ENCODE results near the gene CAND1.
"Not testable (repeated sequence)": the region's sequence is repeated elsewhere in the genome, so short reads cannot be mapped to it uniquely, and the experiment has no call there.

CAND1 gene

DNA sequence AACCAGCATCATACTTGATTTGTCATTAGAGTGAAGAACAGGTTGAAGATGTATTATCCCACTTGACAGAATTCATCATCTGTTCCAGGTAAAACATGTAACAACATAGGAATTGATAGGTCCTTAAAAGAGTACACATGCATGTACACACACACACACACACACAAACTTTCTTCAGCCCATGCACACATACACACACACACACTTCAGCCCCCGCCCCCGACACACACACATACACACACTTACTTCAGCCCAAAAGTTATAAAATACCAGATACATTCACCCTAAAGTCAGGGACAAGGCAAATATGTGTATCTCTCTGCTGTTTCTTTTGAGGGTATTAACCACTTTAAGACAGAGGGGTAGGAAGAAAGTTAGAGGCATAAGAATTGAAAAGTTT, 15.4 kb downstream of the CAND1 start:
- DNase-seq: no peak

DNA sequence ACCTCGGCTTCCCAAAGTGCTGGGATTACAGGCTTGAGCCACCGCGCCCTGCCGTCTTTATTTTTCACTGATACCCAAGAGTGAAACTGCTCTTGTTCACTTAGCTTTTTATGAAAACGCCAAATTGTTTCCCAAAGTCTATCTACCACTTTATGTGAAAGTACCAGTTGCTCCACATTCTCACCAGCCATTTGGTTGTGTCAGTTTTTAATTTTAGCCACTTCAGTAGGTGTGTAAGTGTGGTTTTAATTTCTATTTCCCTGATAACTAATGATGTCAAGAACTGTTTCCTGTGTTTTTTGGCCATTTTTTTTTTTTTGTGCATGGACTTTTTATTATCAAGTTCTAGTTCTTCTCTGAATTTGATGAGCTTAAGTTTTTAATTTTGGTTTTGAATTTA, 17.1 kb downstream of the CAND1 start:
- DNase-seq: no peak

DNA sequence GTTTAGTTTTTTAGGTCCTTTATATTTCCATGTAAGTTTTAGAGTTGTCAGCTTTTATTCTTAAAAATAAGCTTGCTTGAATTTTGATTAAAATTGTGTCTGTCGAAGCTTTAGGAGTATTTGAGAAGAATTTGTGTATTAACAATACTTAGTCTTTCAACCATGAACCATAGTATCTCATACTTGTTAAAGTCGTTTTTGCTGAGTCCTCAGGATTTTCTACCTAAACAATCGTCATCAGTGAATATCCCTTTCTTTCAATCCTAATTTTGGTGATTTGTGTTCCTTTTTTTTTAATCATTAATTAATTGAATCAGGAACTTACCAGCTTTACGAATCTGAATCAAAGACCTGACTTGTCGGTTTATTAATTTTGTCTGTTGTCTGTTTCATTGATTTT, 18.2 kb downstream of the CAND1 start:
- DNase-seq: no peak

DNA sequence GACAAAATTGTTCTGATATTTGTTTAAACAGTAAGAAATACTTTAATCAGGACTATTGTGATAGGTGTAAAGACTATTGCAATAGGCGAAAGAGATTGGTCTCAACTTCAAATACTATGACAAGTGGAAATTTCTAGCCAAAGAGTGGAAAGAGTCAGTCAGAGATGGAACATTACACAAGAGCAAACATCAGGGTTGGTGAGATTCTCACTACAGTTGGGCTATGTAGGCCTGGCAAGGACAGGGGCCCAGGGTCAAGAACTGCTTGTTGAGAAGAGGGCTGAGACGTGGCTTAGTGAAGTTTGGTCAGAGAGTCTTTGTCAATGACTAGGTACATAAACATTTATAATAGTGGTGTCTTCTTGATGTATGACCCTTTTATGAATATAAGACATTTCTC, 19.4 kb downstream of the CAND1 start:
- no peak for DNase-seq

DNA sequence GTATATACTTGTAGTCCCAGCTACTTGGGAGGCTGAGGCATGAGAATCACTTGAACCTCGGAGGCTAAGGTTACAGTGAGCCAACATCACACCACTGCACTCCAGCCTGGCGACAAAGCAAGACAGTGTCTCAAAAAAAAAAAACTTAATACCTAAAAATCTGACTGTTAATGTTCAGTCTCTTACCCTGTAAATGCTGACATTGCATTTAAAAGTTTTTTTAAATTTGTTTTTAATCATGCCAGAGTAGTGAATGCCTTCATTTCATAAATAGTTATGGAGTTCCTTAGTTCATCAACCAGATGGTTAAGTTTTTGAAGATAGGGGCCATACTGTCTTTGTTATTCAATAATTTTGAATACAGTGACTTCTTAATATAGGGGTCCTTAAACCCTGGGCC, 21.2 kb downstream of the CAND1 start:
- DNase-seq: no peak

DNA sequence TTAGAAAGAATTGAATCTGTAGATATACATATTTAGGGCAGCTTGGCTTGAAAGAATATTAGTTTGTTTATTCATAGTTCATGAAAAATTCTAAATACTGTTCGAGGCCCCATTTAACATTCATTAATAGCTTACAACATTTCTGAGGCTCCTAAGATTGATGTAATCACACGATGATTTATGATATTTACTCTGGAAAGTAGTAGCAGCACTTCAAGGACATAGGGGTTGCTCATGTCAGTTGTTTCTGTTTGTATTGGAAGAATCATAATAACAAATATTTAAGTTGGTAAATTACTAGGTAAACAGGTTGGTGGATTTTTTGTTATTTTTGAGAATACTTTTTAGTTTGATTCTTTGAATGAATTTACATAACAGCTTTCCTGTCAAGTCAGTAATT, 30.4 kb downstream of the CAND1 start:
- DNase-seq: no peak

DNA sequence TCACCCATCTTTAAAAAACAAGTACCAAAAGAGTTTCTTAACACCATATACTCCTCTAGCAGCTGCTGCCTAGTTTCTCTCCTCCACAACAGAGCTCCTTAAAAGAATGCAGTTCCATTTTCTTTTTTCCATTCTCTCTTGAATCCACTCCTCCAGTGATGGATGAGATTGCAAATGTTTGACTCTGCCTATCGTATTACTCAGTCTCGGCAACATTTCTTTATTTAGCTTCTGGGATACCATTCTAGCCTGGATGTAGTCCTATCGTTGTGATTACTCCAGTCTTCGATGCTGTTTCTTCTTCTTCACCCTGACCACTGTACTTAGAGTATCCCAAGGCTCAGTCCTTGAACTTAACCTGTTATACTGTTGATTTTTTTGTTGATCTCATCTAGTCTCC, 30.8 kb downstream of the CAND1 start:
- DNase-seq: no peak

DNA sequence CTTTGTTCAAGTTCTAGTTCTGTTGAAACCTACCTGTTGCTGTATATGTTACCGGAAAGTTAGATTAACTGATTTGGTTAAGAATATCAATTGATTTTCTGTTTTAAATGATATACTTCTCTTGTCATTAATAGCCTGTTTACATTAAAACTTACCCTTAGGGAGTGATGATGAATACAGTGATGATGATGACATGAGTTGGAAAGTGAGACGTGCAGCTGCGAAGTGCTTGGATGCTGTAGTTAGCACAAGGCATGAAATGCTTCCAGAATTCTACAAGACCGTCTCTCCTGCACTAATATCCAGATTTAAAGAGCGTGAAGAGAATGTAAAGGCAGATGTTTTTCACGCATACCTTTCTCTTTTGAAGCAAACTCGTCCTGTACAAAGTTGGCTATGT, 33.0 kb downstream of the CAND1 start:
- no peak for DNase-seq

DNA sequence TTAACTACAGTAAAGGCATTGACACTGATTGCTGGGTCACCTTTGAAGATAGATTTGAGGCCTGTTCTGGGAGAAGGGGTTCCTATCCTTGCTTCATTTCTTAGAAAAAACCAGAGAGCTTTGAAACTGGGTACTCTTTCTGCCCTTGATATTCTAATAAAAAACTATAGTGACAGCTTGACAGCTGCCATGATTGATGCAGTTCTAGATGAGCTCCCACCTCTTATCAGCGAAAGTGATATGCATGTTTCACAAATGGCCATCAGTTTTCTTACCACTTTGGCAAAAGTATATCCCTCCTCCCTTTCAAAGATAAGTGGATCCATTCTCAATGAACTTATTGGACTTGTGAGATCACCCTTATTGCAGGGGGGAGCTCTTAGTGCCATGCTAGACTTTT, 36.4 kb downstream of the CAND1 start:
- DNase-seq: no peak

DNA sequence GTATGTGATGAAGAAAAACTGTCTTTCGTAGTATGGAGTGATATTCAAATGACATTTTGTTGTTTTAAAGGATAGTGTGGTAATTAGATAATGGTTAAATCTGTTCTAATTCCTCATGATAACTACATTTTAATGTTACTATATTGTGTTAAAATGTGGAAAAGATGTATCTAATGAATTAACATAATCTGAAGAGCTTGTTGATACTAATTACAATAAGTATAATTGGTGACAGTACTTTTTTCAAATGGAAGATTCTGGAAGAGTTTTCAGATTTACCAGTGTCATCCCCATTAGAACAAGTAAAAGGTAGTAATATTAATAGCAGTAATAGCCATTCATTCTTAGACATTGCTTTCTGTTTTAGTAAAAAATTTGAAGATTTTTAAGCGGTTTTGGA, 37.6 kb downstream of the CAND1 start:
- no peak for DNase-seq

DNA sequence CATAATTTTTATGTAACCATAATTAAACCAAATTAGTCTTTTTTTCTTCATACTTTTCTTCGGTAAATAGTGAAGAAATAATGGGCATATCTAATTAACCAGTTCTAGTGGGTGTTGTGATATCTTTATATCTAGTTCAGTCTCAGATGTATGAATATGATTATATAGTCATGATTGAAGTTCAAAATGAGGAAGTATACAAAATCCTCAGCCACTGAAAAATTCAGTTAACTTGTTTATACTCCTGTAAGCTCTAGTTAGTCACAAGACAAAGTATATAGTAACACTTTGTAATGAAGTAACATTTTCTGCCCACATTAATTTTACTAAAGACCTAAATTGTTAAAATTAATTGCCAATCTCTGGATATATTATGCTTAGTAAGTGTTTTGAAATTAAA, 46.5 kb downstream of the CAND1 start:
- DNase-seq: no peak

DNA sequence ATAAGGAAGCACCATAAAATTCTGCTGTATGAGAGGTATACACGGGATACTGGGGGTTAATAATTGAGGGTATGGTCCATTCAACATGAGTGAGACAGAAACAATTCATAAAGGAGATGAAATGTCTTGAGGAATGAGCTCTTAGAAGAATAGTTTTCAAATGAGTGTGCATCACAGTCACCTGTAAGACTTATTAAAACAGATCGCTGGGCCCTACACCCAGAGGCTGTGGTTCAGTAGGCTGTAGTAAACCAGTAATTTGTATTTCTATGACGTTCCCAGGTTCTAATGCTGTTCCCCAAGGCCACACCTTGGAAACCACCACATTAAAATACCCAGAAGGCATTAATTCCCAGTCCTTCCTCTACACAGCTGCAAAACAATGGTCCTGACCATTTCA, 49.6 kb downstream of the CAND1 start:
- no peak for DNase-seq

DNA sequence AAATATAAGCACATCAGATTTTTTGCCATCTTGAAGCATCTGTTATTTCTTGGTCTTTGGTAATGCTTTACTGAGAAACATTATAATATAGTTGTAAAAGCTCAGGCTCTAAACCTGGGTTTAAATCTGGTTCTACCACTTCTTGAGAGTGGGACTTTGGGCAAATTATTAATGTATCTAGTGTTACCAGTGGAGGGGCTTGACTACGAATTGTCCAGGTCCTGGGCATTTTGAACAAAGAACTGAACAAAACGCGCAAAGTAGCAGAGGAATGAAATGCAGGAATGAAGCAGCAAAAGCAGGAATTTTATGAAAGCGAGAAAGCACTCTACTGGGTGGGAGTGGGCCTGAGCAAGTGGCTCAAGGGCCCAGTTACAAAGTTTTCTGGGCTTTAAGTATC, 50.8 kb downstream of the CAND1 start:
- DNase-seq: no peak

DNA sequence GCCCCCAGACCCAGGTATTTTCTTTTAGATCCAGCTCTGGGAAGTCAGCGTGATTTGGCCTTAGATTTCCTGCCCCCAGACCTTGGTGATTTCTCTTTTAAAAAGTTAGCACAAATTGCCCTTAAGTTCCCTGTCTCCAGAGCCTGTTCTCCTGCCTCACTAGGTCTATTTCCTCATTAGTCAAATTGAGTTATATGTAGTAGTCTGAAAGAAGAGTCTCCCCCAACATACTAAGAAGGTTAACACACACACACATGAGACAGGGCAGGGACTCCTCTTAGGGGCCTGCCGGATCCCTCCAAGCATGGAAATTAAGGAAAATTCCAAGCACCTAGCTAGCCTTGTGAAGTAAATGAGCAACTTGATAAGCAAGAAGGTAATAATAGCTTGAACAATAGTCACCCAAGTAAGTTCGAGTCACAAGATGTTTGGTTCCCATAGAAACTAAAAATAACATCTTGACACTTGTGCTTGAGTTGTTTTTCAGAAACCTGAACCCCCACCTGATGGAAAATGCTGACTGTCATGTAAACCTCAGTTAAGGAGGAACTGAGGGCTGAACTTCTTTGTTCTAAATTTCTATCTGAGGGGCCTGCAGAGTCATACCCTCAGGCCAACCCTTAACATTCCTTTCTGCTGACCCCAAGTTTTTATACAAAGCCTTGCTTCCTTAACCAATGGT, 51.6 kb downstream of the CAND1 start:
- DNase-seq: peak; percentile 14

DNA sequence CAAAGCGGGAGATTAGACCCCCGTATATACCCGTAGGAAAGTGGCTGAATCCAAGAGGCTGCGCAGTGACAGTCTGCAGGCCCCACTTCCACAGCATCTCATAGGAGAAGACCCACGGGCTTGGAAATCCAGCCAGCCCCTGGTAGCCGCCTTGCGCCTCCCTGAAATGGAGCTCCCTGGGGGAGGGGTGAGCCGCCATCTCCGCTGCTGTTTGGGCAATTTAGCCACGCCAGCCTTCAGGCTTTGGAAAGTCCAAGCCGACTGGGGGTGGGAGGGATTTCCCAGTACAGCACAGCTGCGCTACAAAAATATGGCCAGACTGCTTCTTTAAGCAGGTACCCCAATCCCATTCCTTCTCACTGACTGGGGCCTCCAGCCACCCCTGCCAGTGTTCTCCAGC, 53.4 kb downstream of the CAND1 start:
- DNase-seq: no peak

DNA sequence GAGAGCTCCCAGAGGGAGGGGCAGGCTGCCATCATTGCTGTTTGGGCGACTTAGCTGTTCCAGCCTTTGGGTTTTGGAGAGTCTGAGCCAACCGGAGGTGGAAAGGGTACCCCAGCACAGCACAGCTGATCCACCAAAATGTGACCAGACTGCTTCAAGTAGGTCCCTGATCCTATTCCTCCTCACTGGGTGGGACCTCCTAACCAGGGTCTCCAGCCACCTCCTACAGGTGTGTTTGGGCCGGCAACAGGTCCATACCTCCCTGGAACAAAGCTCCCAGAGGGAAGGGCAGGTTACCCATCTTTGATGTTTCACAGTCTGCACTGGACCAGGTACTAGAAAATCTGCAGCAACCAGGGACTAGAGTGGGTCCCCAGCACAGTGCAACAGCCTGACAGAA, 53.8 kb downstream of the CAND1 start:
- no peak for DNase-seq

DNA sequence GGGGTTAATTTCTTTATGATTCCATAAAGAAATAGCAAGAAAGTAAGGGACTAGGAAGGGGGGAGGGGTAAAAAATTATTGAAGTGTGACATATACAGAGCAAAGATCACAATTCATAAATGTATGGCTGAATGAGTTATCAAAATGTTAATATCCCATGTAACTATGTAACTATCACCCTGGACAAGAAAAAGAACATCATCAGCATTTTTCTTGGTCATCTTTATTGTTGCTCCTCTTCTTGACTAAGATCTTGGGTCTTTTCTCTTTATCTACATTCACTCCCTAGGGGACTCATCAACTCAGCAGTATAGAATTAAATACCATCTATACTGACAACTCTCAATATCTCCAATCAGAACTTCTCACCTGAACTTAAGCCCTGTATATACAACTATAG, 57.5 kb downstream of the CAND1 start:
- DNase-seq: no peak

DNA sequence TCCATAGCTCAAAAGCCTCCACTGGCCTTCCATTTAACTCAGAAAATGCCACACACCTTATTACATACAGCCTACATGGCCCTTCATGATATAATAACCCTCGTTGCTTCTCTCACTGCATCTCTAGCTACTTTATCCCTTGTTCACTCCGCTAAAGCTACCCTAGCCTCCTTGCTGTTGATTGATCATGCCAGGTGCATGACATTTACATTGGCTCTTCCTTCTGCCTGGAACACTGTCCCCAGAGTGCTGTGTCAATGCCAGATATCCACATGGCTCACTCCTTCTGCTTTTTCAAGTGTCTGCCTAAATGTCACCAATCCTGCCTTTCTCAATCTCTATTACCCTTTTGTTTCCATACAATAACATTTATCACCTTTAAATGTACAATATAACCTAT, 58.3 kb downstream of the CAND1 start:
- DNase-seq: no peak

DNA sequence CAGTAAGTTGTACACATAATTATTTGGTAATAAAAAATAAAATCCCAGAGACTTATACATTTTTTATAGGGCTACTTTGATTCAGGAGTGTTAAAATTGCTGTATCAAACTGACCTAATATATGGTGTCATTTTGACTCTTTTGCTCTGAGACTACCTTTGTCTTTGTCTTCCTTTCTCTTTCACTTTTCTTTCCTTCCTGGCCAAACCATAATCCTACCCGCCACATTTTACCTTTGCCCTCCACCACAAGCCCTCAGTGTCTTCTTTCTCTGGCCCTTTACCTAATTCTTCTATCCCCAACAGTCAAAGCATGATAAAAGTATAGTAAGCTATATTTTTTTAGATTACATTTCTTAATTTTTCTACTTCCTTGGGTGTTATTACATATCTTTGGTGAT, 62.0 kb downstream of the CAND1 start:
- DNase-seq: no peak

DNA sequence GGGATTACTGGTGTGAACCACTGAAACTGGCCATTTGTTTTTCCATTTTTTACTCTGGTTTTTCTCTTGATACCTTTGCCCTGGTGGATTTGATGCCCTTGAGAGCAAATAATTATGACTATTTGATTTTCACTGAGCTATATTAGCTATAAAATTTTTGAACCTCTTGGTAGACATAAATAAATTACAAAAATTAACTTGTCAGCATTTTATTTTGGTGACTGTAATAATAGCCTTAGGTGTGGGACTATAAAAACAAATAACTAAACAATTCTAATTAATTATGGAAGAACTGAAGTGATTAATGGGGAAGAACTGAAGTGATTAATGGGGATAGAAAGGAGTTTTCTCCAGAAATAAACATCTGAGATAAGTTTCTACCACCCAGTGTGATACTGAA, 62.7 kb downstream of the CAND1 start:
- DNase-seq: no peak

DNA sequence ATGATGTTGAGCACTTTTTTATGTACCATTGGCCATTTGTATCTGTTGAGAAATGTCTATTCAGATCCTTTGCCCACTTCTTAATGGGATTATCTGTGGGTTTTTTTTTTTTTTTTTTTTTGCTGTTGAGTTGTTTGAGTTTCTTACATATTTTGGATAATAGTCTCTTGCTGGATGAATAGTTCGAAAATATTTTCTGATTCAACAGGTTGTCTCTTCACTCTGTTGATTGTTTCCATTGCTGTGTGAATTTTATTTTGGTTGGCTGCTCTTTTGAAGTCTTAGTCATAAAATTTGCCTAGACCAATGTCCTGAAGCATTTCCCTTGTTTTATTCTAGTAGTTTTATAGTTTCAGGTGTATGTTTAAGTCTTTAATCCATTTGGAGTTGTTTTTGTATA, 64.5 kb downstream of the CAND1 start:
- no peak for DNase-seq

DNA sequence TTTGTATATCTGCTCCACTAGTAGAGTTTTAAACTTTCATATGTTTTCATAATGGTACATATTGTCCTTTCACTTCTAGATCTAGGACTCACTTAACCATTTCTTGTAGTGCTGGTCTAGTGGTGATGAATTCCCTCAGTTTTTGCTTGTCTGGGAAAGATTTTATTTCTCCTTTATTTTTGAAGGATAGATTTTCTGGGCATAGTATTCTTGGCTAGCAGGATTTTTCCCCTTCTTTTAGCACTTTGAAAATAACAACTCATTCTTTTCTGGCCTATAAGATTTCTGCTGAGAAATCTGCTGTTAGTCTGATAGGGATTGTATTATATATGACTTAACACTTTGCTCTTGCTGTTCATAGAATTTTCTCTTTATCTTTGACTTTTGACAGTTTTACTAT, 69.3 kb downstream of the CAND1 start:
- no peak for DNase-seq

DNA sequence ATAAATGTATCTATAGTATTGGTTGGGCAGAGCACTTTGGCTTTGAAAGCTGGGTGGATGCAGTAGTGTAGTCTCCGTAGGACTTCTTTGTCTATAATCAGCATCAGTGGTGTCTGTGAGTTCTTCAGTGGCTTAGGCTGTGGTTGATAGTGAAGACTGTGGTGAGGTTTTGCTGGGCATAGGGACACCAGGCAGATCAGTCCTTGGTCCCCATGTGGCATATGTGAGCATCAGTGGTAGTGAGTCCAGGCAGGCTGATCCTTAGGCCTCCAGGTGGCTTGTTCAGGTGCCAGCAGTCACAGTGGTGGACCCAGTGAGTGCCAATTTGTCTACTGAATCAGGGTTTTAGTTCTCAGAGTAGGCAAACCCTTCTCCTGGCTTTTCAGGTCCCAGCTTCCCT, 70.4 kb downstream of the CAND1 start:
- DNase-seq: no peak

DNA sequence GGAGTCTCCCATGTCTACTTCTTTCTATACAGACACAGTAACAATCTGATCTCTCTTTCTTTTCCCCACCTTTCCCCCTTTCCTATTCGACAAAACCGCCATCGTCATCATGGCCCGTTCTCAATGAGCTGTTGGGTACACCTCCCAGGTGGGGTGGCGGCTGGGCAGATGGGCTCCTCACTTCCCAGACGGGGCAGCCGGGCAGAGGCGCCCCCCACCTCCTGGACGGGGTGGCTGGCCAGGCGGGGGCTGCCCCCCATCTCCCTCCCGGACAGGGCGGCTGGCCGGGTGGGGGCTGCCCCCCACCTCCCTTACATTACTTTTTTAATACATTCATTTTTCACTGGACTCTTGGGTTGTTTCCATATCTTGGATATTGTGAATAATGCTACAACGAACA, 71.9 kb downstream of the CAND1 start:
- DNase-seq: not testable (repeated sequence)

DNA sequence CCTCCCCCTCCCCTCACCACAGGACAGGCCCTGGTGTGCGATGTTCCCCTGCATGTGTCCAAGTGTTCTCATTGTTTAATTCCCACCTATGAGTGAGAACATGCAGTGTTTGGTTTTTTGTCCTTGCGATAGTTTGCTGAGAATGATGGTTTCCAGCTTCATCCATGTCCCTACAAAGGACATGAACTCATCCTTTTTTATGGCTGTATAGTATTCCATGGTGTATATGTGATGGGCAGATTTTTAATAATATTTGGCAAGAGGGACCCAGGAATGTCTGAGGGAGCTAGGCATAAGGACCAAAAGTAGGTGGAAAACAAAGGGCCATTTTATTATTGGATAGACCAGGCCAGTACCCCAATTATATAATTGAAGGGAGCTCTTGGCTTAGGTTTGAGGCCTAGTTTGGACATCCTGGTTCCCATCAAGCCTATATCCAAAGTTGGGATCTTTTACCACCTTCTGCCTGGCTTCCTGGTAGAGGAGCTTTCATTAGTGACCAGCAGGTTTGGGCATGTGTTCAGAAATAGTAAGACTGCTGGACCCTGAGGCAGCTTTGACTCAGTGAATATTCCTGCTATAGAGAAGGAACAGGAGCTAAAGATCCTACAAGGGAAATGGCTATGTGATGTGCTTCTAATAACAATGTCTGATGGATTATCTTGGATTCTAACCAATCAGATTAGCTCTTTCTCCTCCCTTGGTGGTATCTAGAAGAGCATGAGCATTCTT, 76.0 kb downstream of the CAND1 start:
- DNase-seq: no peak
